Measurements from ENCODE around the gene FXYD4.

The FXYD4 gene

GRCh38 chr10:43347997-43348396 is 23.4 kb upstream of the FXYD4 start:
- Histone ChIP-seq H3K27ac (replicated peaks) (no peak overlapping the region), H3K4me3 (replicated peaks; ENCODE audit: insufficient read depth, low read length) (no peak overlapping the region), H3K27me3 (ENCODE audit: insufficient read depth, poor library complexity, severe bottlenecking) (peaks cover 5% of the 10 kb centered on the region)
- TF ChIP-seq GABPA (IDR thresholded peaks at IDR 0.05; ENCODE audit: low read depth) (no peak), REST (IDR thresholded peaks at IDR 0.05; ENCODE audit: insufficient replicate concordance, low read depth) (no peak), SPI1 (IDR thresholded peaks at IDR 0.05; ENCODE audit: borderline replicate concordance, low read depth) (no peak), CTCF (IDR thresholded peaks at IDR 0.05; ENCODE audit: insufficient read depth, low read length) (no peak), POLR2AphosphoS5 (IDR thresholded peaks at IDR 0.05; ENCODE audit: low read depth) (no peak)
- no peak for DNase-seq (ENCODE audit: low read depth in 1 of 2, low spot score in 1 of 2)

- peak; percentile 99 for TF ChIP-seq CTCF (IDR thresholded peaks at IDR 0.05; ENCODE audit: insufficient read depth, low read length)
- TF ChIP-seq REST (IDR thresholded peaks at IDR 0.05; ENCODE audit: insufficient replicate concordance, low read depth): no peak
These were observed 22.7 kb upstream of the FXYD4 start for GRCh38 chr10:43348511-43349312.

GRCh38 chr10:43350156-43350555 is 21.3 kb upstream of the FXYD4 start:
- Histone ChIP-seq H3K4me3 (replicated peaks; ENCODE audit: insufficient read depth, low read length) (no peak overlapping the region), H3K27me3 (ENCODE audit: insufficient read depth, poor library complexity, severe bottlenecking) (peaks cover 5% of the 10 kb centered on the region), H3K27ac (replicated peaks) (no peak overlapping the region)
- TF ChIP-seq REST (IDR thresholded peaks at IDR 0.05; ENCODE audit: insufficient replicate concordance, low read depth) (no peak), SPI1 (IDR thresholded peaks at IDR 0.05; ENCODE audit: borderline replicate concordance, low read depth) (no peak), CTCF (IDR thresholded peaks at IDR 0.05; ENCODE audit: insufficient read depth, low read length) (no peak), GABPA (IDR thresholded peaks at IDR 0.05; ENCODE audit: low read depth) (no peak), POLR2AphosphoS5 (IDR thresholded peaks at IDR 0.05; ENCODE audit: low read depth) (no peak)
- DNase-seq (ENCODE audit: low read depth in 1 of 2, low spot score in 1 of 2): no peak

More at GRCh38 chr10:43348511-43349312, 22.7 kb upstream of the FXYD4 start:
- Histone ChIP-seq H3K4me3 (replicated peaks; ENCODE audit: insufficient read depth, low read length) (no peak overlapping the region), H3K27ac (replicated peaks) (no peak overlapping the region), H3K27me3 (ENCODE audit: insufficient read depth, poor library complexity, severe bottlenecking) (peaks cover 5% of the 10 kb centered on the region)
- DNase-seq (ENCODE audit: low read depth in 1 of 2, low spot score in 1 of 2): peak; percentile 70 to 91
